ENCODE data around the gene PATZ1.
"Not testable (repeated sequence)": the region's sequence is repeated elsewhere in the genome, so short reads cannot be mapped to it uniquely, and the experiment has no call there.

The PATZ1 gene, protein sequence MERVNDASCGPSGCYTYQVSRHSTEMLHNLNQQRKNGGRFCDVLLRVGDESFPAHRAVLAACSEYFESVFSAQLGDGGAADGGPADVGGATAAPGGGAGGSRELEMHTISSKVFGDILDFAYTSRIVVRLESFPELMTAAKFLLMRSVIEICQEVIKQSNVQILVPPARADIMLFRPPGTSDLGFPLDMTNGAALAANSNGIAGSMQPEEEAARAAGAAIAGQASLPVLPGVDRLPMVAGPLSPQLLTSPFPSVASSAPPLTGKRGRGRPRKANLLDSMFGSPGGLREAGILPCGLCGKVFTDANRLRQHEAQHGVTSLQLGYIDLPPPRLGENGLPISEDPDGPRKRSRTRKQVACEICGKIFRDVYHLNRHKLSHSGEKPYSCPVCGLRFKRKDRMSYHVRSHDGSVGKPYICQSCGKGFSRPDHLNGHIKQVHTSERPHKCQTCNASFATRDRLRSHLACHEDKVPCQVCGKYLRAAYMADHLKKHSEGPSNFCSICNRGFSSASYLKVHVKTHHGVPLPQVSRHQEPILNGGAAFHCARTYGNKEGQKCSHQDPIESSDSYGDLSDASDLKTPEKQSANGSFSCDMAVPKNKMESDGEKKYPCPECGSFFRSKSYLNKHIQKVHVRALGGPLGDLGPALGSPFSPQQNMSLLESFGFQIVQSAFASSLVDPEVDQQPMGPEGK

DNA sequence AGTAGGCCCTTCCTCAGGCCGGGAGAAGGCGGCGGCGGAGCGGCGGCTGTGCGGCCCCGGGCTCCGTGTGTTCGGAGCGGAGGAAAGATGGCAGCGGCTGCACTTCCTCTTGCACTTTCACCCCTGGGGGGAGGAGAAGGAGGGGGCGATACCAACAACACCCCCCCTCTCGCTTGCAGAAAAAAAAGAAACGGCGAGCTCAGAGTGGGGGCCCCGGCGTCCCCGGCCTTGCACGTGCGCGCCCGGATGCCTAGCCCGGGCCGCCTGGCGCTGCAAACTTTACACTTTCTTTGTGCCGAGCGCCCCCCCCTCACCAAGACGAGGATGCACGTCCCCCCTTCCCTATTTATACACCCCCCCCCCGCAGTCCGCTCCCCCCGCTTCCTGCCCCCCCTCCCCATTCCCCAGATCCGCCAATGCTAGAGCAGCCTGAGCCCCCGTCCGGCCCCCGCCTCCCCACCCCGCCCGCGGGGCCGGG, at the start of gene PATZ1:
TSS of gene PATZ1 (minus strand) at position 92 of the 478 bp plus-strand sequence. CDS start 744 bp downstream, outside the sequence.
- DNase-seq = peak; percentile 74

DNA sequence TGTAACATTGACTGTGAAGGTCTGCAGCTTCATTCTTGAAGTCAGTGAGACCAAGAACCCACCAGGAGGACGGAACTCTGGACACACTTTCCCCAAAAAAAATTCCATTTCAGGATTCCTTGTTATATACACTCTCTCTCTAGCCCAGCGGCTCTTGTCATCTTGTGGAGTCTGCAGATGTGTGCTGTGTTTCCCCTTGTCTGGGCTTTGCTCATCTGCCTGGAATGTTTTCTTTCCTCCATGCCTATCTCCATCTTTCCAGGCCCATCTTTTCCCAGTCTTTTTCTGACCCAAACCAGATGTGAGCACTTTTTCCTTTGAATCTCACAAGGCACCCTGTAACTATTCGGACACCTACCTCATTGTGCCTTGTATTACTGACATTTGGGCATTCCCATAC, 48.2 kb upstream of the PATZ1 start:
- no peak for DNase-seq

DNA sequence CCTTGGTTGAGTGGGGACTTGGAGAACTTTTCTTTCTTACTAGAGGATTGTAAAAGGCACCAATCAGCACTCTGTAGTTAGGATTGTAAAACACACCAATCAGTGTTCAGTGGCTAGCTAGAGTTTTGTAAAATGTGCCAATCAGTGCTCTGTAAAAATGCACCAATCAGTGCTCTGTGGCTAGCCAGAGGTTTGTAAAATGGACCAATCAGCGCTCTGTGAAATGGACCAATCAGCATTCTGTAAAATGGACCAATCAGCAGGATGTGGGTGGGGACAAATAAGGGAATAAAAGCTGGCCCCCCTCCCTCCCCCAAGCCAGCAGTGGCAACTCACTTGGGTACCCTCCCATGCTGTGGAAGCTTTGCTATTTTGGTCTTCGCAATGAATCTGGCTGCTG, 47.7 kb upstream of the PATZ1 start:
- DNase-seq = no peak

DNA sequence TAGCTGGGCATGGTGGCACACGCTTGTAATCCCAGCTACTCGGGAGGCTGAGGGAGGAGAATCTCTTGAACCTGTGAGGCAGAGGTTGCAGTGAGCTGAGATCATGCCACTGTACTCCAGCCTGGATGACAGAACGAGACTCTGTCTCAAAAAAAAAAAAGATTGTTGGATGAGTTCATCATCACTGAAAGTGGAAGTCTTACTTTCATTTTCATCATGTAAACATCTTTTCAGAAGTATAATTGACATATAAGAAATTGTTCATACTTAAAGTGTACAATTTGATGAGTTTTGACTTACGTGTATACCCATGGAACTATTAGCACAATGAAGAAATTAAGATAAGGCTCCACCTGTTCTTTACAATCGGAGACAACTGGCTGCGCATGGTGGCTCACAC, 32.5 kb upstream of the PATZ1 start:
- not testable (repeated sequence) for DNase-seq

DNA sequence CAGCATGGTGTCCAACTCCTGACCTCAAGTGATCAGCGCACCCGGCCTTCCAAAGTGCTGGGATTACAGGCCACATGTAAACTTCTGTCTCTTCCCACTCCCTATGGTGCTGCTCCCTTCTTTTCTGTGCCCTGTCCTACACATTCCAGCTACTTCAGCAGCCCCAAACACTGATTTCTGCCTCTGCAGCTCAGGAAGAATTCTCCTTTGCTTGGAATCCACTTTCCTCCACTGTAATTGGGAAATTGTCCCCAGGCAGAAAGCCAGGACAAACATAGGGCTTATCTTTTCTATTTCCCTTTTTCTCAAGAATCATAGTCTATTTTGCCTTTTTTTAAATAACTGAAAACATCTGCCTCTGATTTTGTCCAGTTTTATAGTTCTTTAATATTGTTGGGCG, 32.0 kb upstream of the PATZ1 start:
- no peak for DNase-seq

DNA sequence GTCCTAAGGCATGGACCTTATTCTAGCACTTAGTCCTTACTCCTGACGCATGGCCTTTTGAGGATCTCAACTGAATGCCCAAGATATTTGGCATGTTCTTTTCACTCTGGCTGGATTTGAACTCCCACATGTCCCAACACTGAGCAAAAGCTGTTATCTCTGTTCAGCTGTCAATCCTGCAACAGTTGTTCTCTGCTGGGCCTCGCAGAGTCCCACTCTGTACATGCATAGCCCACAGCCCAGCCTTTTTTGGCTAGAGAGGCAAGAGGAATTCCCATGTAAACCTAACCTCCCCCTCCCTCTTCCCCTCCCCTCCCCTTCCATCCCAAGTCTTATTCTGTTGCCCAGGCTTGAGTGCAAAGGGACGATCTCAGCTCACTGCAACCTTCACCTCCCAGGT, 31.5 kb upstream of the PATZ1 start:
- DNase-seq = no peak

DNA sequence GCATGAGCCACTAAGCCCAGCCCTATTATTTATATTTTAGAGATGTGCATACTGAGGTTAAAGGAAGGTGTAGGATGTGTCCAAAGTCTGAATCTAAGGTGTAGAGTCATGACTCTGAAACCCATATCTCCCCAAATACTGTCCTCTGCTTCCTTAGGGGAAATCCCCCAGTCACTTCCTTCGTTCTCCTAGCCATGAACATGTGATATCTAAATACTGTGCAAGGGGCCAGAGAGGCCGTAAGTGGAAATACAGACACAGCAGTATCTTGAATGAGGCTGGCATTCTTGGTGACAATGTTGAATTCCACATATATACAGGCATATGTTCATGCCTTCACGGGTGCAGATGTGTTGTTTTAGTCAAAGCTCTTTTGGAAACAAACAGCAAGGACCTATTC, 21.3 kb upstream of the PATZ1 start:
- DNase-seq = no peak

DNA sequence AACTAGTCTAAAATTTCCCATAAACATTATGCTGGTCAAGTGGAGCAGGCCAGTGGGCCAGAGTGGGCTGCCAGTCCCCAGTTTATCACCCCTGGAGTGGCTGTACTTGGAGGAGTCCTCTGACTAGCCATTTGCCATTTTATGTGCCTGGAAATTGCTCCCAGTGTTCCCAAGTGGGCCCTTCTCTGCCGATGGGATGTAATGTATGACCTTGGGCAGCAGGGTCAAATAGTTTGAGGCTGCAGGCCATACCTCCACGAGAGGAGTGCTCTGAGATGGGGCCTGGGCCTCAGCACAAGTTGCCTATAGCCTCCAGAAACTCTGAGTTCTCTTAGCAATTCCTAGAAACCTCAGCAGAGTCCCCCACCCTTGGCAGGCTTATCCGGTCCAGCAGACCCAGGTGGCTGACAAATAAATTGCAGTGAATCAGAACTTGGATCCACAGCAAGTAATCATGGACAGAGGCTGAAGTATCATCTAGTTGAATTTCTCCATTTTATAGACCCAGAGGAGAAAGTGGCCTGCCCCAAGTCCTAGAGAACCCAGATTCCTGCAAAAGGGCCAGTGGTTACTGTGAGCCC, 17.8 kb upstream of the PATZ1 start:
- no peak for DNase-seq

DNA sequence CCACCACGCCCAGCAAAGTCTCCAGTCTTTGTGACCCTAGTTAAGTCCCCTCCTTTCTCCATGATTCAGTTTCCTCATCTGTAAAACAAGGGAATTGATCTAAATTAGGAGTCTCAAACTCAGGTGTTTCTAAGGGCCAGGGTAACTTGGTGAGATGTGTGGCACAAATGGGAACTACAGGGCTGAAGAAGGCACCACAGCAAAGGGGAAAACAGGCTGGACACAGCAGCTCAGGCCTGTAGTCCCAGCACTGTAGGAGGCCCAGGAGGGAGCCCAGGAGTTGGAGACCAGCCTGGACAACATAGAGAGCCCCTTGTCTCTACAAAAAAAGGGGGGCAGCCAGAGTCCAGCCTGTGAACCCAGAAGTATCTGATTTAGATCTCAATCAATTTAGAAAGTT, 15.6 kb upstream of the PATZ1 start:
- no peak for DNase-seq

DNA sequence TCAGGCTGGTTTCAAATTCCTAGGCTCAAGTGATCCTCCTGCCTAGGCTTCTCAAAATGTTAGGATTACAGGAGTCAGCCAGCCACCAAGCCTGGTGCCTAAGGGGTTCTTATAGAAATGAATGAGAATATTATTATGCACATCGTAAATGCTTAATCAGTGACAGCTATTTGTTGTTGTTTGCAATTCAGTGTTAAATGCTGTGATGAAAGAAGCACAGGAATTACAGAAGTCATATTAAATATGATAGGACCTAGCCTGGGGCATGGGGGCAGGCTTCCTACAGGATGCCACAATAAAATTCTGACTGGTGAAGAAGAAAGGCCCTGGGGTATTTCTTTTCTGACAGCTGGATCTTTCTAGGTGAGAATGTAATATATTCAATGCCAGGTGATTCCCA, 13.9 kb upstream of the PATZ1 start:
- no peak for DNase-seq

DNA sequence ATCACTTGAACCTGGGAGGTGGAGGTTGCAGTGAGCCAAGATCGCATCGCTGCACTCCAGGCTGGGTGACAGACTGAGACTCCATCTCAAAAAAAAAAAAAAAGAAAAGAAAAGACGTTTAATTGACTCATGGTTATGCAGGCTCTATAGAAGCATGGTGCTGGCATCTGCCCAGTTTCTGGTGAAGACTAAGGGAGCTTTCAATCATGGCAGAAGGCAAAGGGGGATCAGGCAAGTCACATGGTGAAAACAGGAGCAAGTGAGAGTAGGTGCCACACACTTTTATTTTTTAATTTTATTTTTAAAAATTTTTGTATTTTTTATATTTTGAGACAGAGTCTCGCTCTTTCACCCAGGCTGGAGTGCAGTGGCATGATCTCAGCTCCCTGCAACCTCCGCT, 8.4 kb upstream of the PATZ1 start:
- no peak for DNase-seq

DNA sequence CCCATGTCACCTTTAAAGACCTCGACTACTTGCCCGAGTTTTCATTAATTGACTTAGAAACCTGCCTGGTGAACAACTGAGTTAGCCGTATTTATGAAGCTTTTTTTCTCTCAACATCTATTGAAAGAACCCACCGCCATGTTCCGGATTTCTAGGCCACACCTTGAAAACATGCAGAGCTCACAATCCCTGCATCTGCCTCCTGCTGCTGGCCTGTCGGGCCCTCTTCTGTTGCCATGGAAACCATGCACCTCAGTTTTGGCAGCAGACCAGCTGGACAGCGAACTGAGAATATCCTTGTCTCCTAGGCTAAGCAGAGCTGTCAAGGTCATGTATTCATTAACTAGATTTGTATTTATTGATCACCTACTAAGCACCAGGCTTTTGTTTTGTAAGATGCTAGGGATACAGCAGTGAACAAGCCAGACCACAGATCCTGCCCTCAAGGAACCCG, 4.3 kb upstream of the PATZ1 start:
- no peak for DNase-seq

DNA sequence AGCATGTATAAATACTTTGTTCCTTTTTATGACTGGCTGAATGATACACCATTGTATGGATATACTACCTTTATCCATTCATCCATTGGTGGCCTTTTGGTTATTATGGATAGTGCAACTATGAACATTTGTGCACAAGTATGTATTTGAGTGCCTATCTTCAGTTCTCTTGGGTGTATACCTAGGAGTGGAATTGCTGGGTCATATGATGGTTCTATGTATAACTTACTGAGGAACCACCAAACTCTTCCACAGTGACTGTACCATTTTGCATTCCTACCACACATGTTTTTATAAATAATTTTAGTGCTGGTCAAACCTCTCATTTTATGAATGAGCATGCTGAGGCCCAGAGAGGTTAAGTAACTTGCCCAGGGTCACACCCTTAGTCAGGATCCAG, 3.8 kb upstream of the PATZ1 start:
- DNase-seq = no peak

DNA sequence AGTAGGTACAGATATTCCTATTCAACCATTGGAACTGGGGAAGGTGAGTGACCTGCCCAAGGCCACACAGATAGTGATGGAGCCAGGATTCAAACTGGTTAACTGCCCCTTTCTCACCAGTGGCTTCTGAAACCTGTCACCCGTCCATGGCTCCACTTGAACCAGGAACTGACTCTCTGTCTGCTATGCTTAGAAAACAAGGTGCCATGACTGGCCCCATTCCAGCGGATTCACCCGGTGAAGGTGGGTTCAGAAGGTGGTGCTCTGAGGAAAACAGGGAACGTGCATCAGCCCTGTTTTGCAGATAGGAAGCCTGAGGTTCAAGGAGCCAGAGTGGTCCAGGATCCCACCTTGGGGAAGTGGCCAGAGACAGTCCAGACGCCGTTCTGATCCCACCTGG, 2.6 kb upstream of the PATZ1 start:
- DNase-seq = no peak

DNA sequence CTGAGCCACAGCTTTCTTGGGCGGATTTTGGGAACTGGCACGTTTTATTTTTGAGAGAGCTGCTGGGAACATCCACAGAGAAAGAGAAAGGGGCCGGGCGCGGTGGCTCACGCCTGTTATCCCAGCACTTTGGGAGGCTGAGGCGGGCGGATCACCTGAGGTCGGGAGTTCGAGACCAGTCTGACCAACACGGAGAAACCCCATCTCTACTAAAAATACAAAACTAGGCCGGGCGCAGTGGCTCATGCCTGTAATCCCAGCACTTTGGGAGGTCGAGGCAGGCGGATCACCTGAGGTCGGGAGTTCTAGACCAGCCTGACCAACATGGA, 1.8 kb upstream of the PATZ1 start:
- not testable (repeated sequence) for DNase-seq

DNA sequence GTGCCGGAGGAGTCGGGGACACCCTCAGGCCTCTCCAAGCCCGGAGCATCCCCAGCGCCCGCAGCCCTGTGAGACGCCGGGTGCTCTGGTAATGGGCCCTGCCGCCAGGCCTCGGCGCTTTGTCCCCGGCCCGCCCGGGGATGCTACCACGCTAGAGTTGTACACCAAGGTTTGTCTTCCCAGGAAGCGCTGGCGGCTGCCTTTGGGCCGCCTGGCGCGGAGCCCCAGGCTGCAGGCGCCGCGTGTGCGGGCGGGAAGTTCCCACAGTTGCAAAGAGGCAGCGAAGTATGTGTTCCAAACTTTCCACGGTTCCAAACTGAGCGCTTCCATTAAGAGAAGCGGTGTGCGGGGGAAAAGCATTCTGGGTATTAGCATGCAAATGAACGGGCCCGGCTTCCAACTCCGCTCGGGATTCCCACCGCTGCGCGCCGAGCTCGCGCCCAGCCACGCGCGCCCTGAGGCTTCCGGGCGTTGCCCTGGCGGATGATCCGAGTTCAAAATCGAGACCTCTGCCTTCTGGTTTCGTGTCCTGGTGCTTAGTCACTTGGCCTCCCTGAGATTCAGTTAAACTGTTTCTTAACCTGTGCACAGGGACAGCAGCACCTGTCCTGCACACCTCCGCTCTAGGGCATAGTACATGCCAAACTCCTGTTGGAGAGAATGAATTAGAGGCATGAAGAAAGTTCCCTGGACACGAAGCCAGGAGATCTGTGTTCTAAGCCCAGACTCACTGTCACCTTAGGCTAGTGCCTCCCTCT, 1.3 kb upstream of the PATZ1 start:
- peak; percentile 51 for DNase-seq

DNA sequence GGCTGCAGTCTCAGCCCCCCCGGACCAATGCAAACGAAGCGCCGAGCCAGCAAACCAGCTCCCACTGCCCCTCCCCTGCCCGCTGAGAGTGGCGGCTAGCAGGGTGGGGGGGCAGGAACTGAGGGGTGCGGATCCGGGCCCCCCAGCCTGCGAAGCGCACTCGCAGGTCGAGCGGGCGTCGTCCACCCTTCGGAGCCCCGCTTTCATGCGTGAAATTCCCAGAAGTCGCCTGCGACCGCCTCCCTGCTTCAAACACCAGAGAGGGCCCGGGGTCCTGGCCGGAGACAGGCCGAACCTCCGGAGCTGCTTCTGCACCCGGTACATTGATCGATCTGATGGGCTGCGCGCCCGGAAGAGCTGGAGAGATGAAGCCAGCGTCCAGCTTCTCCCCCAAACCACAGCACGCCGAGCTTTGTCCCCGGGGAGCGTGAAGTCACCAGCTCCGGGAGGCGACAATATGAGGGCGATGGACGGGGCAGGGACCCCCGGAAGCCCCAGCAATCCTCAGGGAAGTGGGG, 646 bp upstream of the PATZ1 start:
- DNase-seq = peak; percentile 37

DNA sequence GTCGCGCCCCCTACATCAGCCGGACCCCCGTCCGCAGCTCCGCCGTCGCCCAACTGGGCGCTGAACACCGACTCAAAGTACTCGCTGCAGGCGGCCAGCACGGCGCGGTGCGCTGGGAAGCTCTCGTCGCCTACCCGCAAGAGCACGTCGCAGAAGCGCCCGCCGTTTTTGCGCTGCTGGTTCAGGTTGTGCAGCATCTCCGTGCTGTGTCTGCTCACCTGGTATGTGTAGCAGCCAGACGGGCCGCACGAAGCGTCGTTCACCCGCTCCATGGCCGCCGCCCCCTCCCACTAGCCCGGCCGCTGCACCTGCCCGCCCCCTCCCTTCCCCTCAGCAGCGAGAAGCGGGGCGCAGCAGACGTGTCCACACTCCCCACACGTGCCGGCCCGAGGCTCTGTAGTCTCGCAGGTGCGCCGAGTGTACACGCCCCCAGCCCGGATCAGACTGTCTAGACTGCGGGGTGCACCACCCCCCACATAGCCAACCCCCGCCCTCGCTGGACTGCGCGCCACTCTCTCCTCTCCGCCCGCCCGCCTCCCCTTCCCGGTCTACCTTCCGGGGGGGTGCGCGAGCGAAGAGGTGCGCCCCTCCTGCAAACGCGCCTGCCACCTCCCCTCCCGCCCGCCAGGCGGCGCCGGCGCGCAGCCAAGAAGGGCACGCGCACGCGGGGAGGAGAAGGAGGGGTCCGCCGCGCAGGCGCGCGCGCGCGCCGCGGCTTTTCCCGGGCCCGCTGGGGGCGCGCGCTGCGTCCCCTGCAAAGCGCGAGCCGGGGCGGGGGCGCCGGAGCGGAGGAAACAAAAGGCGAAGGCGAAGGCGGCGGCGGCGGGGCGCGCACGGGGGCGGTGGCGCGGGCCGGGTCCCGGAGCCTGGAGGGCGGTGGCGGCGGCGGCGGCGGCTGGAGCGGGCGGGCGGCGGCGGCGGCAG, 553 bp downstream of the PATZ1 start:
- peak; percentile 87 for DNase-seq

DNA sequence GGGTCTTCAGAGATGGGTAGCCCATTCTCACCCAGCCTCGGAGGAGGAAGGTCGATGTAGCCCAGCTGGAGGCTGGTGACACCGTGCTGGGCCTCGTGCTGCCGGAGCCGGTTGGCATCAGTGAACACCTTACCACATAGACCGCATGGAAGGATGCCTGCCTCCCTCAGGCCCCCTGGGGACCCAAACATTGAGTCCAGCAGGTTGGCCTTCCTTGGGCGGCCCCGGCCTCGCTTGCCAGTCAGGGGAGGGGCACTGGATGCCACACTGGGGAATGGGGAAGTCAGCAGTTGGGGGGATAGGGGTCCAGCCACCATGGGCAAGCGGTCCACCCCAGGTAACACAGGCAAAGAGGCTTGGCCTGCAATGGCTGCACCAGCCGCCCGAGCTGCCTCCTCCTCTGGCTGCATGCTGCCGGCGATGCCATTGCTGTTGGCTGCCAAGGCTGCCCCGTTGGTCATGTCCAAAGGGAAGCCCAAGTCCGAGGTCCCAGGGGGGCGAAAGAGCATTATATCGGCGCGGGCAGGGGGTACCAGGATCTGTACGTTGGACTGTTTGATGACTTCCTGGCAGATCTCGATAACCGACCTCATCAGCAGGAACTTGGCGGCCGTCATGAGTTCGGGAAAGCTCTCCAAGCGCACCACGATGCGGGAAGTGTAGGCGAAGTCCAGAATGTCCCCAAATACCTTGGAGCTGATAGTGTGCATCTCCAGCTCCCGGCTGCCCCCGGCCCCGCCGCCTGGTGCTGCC, 1.4 kb downstream of the PATZ1 start:
- peak; percentile 29 for DNase-seq

DNA sequence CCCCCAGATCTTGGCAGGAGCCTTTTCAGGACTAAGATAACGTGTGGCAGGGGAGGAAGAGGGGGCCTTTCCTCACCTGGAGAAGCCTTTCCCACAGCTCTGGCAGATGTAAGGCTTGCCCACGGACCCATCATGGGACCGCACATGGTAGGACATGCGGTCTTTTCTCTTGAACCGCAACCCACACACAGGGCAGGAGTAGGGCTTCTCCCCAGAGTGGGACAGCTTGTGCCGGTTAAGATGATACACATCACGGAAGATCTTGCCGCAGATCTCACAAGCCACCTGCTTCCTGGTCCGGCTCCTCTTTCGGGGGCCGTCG, 1.9 kb downstream of the PATZ1 start:
- DNase-seq = peak; percentile 39
